Measurements from ENCODE around the gene TIMM21.

TIMM21 gene

GRCh38 chr18:74147779-74148542 is at the start of gene TIMM21, which contains the start of gene FBXO15:
Gene TIMM21 (plus strand): TSS chr18:74148523. CDS start chr18:74148809, 286 bp downstream.
Gene FBXO15 (minus strand): TSS chr18:74147834. CDS start chr18:74147785, 49 bp downstream.
- DNase-seq, result peak; percentile 100
- TF ChIP-seq POLR2A (IDR thresholded peaks at IDR 0.05; ENCODE audit: low read length), result peak; percentile 97
- no peak for TF ChIP-seq GATA1 (IDR thresholded peaks at IDR 0.05; ENCODE audit: low read depth, low read length)

- no peak for DNase-seq
- no peak for TF ChIP-seq POLR2A (IDR thresholded peaks at IDR 0.05; ENCODE audit: low read length)
- no peak for TF ChIP-seq GATA1 (IDR thresholded peaks at IDR 0.05; ENCODE audit: low read depth, low read length)
Observed at GRCh38 chr18:74108460-74108859, 39.9 kb upstream of the TIMM21 start.

GRCh38 chr18:74110149-74110548 is 38.2 kb upstream of the TIMM21 start:
- no peak for DNase-seq
- TF ChIP-seq POLR2A (IDR thresholded peaks at IDR 0.05; ENCODE audit: low read length), result no peak
- TF ChIP-seq GATA1 (IDR thresholded peaks at IDR 0.05; ENCODE audit: low read depth, low read length), result no peak

GRCh38 chr18:74110976-74111375 is 37.3 kb upstream of the TIMM21 start:
- no peak for DNase-seq
- no peak for TF ChIP-seq POLR2A (IDR thresholded peaks at IDR 0.05; ENCODE audit: low read length)
- TF ChIP-seq GATA1 (IDR thresholded peaks at IDR 0.05; ENCODE audit: low read depth, low read length), result no peak

- TF ChIP-seq GATA1 (IDR thresholded peaks at IDR 0.05; ENCODE audit: low read depth, low read length), result no peak
- TF ChIP-seq POLR2A (IDR thresholded peaks at IDR 0.05; ENCODE audit: low read length), result no peak
- DNase-seq, result no peak
Observed at GRCh38 chr18:74113711-74114110, 34.6 kb upstream of the TIMM21 start.

- TF ChIP-seq POLR2A (IDR thresholded peaks at IDR 0.05; ENCODE audit: low read length) (no peak), GATA1 (IDR thresholded peaks at IDR 0.05; ENCODE audit: low read depth, low read length) (no peak)
- DNase-seq, result no peak
Observed at GRCh38 chr18:74114116-74114515, 34.2 kb upstream of the TIMM21 start.

- DNase-seq, result no peak
- no peak for TF ChIP-seq POLR2A (IDR thresholded peaks at IDR 0.05; ENCODE audit: low read length)
- no peak for TF ChIP-seq GATA1 (IDR thresholded peaks at IDR 0.05; ENCODE audit: low read depth, low read length)
Observed at GRCh38 chr18:74115046-74115445, 33.3 kb upstream of the TIMM21 start.

GRCh38 chr18:74116633-74117554 is 31.4 kb upstream of the TIMM21 start:
- DNase-seq, result peak; percentile 27 to 45

GRCh38 chr18:74123200-74123599 is 25.1 kb upstream of the TIMM21 start:
- no peak for DNase-seq
- TF ChIP-seq GATA1 (IDR thresholded peaks at IDR 0.05; ENCODE audit: low read depth, low read length) (no peak), POLR2A (IDR thresholded peaks at IDR 0.05; ENCODE audit: low read length) (no peak)

More at GRCh38 chr18:74116633-74117554, 31.4 kb upstream of the TIMM21 start:
- TF ChIP-seq POLR2A (IDR thresholded peaks at IDR 0.05; ENCODE audit: low read length) (no peak), GATA1 (IDR thresholded peaks at IDR 0.05; ENCODE audit: low read depth, low read length) (no peak)

- no peak for TF ChIP-seq GATA1 (IDR thresholded peaks at IDR 0.05; ENCODE audit: low read depth, low read length)
- TF ChIP-seq POLR2A (IDR thresholded peaks at IDR 0.05; ENCODE audit: low read length), result no peak
- no peak for DNase-seq
Observed at GRCh38 chr18:74124642-74125041, 23.7 kb upstream of the TIMM21 start.

GRCh38 chr18:74126684-74127655 is 21.4 kb upstream of the TIMM21 start:
- TF ChIP-seq GATA1 (IDR thresholded peaks at IDR 0.05; ENCODE audit: low read depth, low read length) (no peak), POLR2A (IDR thresholded peaks at IDR 0.05; ENCODE audit: low read length) (no peak)
- no peak for DNase-seq

GRCh38 chr18:74128159-74128558 is 20.2 kb upstream of the TIMM21 start:
- TF ChIP-seq POLR2A (IDR thresholded peaks at IDR 0.05; ENCODE audit: low read length) (no peak), GATA1 (IDR thresholded peaks at IDR 0.05; ENCODE audit: low read depth, low read length) (no peak)
- DNase-seq, result no peak

- DNase-seq, result no peak
- no peak for TF ChIP-seq GATA1 (IDR thresholded peaks at IDR 0.05; ENCODE audit: low read depth, low read length)
- TF ChIP-seq POLR2A (IDR thresholded peaks at IDR 0.05; ENCODE audit: low read length), result no peak
Observed at GRCh38 chr18:74131124-74131523, 17.2 kb upstream of the TIMM21 start.

Data from erythroblast (primary cell).